Stimulated activated CD4-positive, alpha-beta T cell treated with anti-CD3 and anti-CD28 coated beads, Interleukin-12 subunit alpha, Interleukin-12 subunit beta, amount 100 ng/mL, for 4 hours (primary cell): Measurements from ENCODE around the gene HSPB6.
"Not testable (repeated sequence)": the region's sequence is repeated elsewhere in the genome, so short reads cannot be mapped to it uniquely, and the experiment has no call there.

Experiments used
- DNase-seq: peaks from one replicate; pipeline ENCODE4 v3.0.0-alpha.2; 2020

Gene HSPB6, protein sequence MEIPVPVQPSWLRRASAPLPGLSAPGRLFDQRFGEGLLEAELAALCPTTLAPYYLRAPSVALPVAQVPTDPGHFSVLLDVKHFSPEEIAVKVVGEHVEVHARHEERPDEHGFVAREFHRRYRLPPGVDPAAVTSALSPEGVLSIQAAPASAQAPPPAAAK

DNA sequence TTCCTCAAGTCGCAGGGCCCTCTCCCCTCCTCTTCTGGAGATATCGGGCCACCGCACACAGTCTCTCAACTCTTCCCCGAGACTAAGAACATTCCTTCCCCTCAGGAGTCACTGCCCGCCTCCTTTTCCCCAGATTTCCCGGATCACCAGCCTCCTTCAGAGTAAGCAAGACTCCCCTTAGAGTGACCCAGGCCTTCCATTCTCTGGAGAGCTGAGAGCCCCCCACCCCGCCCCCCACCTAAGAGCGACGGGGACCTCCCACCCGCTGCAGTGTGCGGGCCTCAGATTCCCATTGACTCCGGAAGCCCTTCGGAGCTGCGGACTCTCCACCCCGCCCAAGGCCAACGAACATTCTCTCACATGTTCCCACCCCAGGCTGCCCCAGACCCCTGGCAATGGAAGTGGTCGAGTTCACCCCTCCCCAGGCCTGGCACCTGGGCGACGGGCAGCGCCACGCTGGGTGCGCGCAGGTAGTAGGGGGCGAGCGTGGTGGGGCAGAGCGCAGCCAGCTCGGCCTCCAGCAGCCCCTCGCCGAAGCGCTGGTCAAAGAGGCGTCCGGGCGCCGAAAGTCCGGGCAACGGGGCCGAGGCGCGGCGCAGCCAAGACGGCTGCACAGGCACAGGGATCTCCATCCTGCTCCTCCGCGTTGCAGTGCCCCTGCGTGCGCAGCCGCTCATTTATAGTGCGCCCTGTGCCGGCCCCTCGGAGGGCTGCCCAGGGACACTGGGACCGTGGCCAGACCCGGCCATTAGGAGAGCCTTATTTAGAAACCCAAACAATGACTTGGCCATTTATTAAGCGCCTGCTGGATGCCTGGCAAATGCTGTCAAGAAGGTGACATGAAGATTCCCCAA lies at the start of gene HSPB6:
HSPB6 (minus strand) TSS at position 653 of the 854 bp plus-strand sequence; CDS start at position 632, 21 bp downstream.
- no peak for DNase-seq

DNA sequence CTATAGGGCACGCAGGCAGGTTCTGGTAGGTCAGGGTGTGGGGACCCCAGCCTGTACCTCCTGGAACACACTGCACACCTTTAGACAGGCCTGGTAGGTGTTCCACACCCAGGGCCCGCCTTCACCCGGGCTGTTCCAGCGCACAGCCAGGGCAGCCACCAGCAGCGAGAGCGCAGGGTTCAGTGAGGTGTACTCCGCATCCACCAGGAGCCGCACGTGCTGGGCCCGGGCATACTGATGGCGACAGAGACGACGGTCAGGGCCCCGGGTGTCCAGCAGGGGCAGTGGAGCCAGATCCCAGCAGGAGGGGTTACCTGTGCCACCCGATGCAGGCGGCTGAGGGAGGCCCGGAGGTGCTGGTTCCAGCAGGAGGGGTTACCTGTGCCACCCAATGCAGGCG lies 49.8 kb upstream of the HSPB6 start:
- DNase-seq, result no peak

DNA sequence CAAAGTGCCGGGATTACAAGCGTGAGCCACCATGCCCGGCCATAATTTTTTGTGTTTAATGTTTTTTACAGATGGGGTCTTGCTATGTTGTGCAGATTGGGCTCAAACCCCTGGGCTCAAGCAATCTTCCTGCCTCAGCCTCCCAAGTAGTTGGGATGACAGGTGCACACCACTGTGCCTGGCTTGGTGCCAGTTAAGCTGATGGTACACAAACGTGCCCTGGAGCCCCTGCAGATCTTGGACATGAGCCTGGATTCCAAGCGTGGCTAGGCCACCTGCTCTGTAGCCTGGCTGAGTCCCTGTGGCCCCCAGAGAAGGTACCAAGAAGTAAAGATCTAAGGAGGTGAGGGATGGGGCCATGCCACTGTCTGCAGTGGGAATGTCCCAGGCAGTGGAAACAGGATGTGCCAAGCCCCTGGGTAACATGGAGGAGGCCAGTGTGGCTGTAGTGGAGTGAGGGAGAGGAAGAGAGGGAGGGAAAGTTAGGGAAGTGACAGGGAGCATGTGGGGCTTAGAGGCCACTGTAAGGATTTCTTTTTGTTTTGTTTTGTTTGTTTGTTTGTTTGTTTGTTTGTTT lies 48.8 kb upstream of the HSPB6 start:
- DNase-seq, result no peak

DNA sequence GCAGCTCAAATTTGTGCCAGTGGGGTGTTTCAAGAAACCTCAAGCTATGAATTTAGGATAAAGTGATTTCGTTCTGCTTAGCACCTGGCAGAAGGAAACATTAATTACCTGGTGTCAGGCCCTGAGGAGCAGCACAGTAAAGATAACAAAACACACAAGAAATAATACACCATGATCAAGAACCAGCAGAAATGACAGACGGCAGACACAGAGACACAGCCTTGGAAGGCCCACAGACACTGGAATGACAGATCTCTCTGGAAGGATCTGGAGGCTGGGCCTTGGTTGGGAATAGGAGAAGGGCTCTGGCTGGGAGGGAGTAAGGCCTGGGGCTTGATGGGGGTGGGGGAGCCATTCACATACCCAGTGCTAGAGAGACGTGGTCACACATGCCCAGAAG lies 45.0 kb upstream of the HSPB6 start:
- DNase-seq, result no peak

DNA sequence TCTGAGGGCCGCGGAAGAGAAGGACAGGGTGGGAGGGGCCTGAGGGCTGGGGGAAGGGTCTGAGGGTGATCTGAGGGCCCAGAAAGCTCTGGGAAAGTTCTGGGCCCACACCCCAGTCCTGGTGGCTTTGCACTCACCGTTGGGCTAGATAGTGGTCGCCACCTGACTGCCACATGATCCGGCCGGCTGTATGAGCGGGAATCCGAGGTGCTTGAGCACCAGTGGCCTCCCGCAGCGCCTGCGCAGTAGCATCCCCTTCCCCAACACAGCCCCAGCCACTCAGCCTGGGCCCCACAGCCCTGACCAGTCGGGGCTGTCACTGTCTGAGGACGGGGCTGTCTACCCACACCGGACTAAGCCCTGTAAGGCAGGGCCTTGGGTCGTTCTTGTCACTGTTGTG lies 40.8 kb upstream of the HSPB6 start:
- no peak for DNase-seq

DNA sequence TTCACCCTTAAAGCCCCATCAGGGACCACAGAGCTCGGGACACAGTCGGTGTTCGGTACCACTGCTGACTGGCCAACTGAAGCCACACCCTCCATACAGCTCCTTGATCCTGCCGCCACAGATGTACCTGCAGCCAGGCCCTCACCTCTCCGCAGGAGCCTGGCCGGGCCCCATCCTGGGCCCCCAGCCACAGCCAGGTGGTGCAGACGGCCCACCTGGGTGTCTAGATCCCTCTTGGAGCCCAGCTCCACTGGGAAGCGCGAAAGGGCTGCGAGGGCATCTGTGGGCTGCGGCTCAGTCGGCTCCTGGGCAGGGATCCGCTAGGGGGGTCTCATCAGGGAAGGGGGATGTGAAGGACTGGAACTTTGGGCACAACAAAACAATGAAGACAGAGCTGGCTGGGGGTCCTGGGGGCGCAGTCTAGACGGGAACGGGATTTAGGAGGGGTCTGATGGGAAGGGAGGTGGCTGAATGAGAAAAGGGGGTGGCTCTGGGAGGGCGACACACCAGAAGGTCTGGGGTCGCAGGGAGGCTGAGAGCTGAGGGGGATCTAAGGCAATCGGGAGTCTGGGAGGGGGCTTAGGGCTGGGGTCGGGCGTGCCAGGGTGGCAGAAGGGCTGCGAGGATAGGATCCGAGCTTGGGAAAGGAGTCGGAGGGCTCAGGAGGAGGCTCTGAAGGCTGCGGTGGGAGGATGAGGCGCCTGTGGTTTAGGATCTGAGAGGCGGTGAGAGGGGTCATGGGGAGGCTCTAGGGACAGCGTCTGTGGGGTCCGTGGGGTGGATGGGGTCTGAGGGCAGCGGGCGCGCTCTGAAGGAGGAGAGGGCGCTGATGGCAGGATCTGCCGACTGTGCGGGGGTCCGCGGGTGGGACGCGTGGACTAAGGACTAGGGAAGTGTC lies 40.1 kb upstream of the HSPB6 start:
- DNase-seq, result no peak

DNA sequence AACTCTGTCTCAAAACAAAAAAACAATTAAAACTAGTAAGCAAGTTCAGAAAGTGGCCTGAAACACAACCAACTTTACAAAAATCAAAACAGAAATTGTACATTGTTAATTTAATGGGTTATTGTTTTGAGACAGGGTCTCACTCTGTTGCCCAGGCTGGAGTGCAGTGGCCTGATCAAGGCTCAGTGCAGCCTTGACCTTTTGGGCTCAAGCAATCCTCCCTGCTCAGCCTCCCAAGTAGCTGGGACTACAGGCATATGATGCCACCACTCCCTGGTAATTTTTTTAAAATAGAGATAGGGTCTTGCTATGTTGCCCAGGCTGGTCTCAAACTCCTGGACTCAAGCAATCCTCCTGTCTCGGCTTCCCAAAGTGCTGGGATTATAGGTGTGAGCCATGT lies 38.7 kb upstream of the HSPB6 start:
- DNase-seq, result not testable (repeated sequence)

DNA sequence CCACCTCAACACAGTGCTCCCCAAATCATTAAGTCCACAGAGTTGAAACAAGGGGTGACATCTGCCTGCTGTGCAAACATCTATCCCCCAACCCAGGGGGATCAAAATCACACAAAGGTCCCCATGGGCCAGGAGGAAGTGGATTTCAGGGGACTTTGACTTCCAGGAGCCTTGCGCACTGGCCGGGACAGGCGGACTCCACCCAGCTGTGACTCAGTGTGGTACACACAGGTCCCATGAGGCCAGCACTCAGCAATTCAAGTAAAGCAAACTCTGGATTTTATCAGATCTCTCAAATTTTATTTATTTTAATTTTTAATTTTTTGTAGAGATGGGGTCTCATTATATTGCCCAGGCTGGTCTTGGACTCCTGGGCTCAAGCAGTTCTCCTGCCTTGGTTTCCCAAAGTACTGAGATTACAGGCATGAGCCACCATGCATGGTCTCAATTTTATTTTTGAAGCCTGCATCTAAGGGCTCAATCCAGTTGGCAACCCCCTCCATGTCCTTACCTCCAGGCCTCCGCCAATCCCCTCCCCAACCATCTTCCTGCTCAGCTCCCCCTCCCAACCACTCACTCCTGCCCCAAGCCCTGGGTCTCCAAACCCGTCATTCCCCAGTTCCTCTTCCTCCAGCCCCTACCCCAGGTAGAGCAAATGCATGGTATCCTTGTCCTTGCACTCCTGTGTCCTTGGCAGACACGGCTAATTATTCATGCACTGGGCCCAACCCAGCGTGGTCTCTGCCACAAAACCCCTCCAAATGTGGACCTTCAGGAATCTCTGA lies 36.7 kb upstream of the HSPB6 start:
- DNase-seq, result no peak

DNA sequence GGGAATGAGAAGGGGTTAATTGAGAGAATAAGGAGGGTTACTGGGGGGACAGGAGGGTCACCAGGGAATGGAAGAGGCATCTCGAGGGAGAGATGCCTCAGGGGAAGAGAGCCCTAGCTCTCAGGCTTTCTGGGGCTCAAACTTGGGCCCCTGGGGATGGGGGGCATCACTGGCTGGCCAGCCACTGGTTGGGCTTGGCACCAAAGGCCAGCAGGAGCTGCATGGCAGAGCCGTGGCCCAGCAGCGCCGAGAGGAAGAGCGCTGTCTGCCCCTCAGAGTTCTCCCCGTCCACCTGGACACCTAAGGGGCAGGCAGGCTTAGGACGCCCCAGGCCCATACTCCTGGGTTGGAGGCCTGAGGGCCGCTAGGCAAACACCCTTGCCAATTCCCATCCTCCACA lies 36.1 kb upstream of the HSPB6 start:
- DNase-seq, result no peak

DNA sequence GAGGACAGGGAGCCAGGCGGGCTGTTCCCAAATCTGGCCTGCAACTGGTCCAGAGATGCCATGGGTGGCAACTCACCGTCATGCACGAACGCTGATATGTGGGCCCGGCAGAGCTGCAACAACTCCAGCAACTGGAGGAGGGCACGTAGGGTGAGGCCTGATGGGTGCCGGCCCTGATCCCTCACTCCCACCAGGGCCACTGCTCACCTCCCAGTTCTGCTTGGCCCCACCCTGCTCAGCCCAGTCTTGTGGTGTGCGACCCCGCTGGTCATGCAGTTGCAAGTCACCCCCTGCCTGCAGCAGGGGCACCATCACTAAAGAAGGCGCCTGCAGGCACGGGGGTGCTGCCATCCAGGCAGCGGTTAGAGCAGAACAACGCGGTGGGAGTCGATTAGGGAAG lies 35.5 kb upstream of the HSPB6 start:
- DNase-seq, result no peak

DNA sequence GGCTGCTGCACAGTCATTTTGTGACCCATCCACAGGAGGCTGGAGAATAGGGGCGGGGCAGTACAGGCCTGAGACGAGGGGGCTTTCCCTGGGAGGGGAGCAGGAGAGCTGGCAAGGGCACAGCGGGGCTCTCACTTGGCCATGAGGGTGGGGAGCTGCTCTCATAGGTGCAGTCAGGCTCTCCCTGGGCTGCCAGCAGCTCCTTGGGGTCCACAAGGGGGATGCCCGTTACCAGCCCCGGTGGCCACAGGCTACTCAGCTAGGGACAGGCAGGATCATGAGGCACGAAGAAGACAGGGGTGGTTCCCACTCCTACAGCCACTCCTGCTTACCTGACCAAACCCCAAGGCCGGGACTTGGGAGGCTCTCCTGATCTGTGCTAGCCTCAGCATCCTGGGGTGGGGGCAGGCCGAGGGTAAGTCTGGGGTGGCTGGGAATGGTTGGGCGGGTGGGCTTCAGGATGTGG lies 35.0 kb upstream of the HSPB6 start:
- no peak for DNase-seq

DNA sequence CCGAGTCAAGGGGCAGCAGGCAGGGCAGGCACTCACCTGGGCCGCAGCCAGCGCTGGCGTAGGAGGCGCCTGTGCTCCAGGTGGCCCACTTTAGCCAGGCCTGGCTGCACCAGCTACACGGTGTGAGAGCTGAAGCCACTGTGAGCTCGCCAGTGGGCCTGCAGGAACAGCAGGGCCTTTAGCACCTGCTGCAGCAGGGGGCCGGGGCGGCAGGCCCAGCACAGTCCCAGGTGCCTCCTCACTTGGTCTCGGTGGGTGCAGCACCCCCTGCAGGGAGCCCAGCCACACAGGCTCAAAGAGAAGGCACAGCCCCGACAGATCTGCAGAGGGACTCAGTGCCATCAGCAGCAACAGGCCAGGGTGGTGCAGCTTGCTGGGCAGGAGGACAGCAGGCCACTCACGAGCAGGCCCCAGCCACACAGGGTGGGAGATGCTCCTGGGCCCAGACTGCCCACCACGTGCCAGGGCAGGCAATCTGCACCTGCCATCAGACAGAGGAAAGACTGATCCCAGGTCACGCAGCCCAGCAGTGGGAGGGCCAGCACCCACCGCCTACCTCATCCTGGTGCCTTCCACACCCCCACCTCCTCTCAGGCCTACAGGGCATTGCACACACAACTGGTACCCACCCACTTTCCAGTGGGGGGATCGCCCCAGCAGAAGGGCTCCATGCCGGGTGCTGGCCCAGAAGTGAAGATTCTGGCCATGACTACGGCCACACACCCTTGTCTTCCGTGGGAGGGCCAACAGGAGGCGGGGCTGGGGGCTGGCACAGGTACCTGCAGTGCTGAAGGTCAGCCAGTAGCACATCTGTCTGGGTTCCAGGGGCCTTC lies 34.4 kb upstream of the HSPB6 start:
- DNase-seq, result no peak

DNA sequence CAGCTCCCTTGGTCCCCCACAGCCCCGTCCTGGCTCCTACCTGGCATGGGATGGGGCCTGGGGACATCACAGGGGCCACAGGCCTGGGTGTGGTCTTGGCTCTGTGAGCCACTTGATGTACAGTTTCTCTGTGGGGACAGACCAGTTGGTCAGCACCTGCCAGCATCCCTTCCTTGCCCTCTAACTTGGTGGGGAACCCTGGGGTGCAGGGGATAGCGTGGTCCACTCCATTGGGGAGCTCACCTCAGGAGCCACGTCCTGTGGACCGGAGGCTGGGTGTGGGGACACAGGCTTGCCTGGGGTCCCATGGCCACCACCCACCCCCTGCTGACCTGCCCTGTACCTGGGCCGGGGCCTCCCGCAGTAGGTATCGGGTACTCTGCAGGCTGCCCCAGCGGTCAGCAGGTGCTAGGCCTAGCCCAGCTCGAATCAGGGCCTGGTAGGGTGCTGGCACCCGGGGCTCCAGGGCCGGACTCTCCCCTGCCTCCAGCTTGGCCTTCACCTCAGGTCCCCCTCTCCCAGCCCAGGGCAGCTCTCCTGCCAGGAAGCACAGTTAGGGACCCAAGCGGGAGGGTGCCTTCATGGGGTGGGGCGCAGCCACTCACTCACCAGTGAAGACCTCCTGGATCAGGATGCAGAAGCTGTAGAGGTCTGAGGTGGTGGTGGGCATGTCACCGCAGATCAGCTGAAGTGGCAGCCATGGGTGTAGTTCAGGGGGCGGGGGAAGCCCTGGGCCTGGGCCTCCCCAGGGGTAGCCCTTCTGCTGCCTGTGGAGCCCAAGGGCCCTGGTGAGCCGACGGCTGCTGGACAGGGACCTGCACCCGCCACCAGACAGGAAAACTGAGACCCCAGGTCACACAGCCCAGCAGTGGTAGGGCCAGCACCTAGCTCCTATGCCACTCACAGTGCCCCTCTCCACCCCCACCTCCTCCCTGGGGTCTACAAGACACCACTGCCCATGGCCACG lies 33.4 kb upstream of the HSPB6 start:
- no peak for DNase-seq

DNA sequence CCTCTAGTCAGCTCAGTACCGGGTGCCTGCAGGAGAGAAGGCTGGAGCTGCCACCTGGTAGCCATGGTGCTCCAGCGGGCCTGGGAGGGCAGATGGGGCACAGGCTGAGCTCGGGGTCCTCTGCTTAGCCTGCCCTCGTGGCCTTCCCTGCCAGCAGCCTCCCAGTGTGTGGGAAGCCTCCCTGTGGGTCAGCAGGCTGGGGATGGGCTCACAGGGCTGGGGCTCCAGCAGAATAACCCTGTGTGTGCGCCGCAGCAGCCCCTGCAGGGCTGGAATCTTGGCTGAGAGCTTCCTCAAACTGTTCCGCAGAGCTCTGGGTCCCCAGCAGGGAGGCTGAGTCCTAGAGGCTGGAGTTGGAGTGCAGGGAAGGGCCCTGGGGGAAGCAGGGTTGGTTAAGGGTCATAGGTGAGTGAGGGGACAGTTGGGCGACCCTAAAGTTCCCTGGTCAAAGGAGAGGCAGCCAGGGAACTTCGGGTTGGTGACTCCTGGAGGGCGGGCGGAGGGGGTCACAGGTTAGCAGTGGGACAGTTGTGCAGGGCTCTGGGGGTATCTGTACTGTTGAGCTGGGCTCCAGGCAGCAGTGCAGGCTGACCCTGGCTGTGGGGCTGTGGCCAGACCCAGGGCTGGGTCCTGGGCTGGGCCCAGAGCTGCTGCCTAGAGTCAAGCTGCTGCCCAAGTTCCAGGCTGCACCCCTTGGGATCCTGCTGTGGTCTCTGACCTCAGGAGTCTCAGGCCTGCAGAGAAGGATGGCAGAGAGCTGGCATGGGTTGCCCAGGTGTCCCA lies 32.6 kb upstream of the HSPB6 start:
- DNase-seq, result no peak

DNA sequence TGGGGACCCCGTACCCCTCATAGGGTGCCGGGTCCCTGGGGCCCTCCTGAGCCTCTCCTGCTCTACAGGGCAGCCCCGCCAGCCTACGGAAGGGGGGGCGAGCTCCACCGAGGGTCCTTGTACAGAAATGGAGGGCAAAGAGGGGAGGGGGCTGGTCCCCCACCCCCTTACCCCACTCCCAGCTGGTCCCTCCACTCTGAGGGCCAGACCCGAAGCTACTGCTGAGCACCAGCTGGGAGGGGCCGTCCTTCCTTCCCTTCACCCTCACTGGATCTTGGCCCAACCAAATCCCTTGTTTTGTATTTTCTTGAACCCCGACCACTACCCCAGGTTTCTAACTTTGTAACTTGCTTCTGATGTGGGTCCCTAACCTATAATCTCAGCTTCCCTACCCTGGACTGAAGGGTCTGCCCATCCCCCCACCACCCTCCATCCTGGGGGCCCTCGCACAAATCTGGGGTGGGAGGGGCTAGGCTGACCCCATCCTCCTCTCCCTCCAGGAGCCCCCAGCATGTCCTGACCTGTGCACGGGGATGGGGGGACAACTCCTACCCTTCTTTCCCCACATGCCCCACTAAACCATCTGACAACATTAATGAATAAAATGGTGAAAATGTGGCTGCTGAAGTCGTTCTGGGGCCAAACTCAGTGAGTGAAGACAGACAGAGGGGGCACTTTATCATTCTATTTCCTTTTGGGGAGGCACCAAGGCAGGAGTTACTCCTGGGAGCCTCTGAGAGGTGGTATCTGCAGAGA lies 31.6 kb upstream of the HSPB6 start:
- no peak for DNase-seq

DNA sequence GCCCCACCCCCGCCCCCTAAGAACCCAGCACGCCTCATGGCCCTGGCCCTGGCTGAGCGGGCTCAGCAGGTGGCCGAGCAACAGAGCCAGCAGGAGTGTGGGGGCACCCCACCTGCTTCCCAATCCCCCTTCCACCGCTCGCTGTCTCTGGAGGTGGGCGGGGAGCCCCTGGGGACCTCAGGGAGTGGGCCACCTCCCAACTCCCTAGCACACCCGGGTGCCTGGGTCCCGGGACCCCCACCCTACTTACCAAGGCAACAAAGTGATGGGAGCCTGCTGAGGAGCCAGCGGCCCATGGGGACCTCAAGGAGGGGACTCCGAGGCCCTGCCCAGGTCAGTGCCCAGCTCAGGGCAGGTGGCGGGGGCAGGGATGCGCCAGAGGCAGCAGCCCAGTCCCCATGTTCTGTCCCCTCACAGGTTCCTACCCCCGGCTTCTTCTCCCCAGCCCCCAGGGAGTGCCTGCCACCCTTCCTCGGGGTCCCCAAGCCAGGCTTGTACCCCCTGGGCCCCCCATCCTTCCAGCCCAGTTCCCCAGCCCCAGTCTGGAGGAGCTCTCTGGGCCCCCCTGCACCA lies 30.5 kb upstream of the HSPB6 start:
- no peak for DNase-seq

DNA sequence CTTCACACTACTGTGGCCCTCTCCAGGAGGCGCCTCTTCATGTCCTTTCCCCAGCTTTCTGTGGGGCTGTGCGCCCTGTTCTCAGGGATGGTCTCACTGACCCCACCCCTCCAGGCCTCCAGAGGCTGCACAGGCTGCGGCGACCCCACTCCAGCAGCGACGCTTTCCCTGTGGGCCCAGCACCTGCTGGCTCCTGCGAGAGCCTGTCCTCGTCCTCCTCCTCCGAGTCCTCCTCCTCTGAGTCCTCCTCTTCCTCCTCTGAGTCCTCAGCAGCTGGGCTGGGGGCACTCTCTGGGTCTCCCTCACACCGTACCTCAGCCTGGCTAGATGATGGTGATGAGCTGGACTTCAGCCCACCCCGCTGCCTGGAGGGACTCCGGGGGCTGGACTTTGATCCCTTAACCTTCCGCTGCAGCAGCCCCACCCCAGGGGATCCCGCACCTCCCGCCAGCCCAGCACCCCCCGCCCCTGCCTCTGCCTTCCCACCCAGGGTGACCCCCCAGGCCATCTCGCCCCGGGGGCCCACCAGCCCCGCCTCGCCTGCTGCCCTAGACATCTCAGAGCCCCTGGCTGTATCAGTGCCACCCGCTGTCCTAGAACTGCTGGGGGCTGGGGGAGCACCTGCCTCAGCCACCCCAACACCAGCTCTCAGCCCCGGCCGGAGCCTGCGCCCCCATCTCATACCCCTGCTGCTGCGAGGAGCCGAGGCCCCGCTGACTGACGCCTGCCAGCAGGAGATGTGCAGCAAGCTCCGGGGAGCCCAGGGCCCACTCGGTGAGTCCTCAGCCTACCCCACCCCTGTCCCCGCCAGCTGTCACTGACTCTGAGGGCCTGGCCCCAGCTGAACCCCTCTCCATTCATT lies 29.7 kb upstream of the HSPB6 start:
- DNase-seq, result no peak
